Mesodermal cell (in vitro differentiated cells): Measurements from ENCODE around the gene ACOXL.

Experiments used
- H3K27ac ChIP-seq: 2 replicates; pipeline ENCODE4 v1.7.0; 2013; ENCODE audit warnings: mild to moderate bottlenecking, low read depth, low read length, moderate library complexity; ENCODE audit not compliant: severe bottlenecking
- H3K36me3 ChIP-seq: 2 replicates; pipeline ENCODE4 v1.7.1; 2013; ENCODE audit warnings: mild to moderate bottlenecking, low read length, moderate library complexity; ENCODE audit not compliant: control insufficient read depth, insufficient read depth
- H3K4me1 ChIP-seq: one replicate; pipeline ENCODE4 v1.7.1; 2013; ENCODE audit warnings: mild to moderate bottlenecking, low read length; ENCODE audit not compliant: insufficient read depth, control insufficient read depth, poor library complexity, severe bottlenecking
- H3K4me3 ChIP-seq: 2 replicates; pipeline ENCODE4 v1.7.0; 2013; ENCODE audit warnings: low read length, control low read depth, mild to moderate bottlenecking; ENCODE audit not compliant: insufficient read depth, poor library complexity, severe bottlenecking; ENCODE audit errors: extremely low read depth
- H3K9me3 ChIP-seq: 2 replicates; pipeline ENCODE4 v1.7.1; 2013; ENCODE audit warnings: mild to moderate bottlenecking, low read length, moderate library complexity; ENCODE audit not compliant: control insufficient read depth
- WGBS, 2 experiments: methylation state at CpG; one replicate each; pipeline ENCODE4 v1.1.5; 2013; ENCODE audit warnings: missing lambda C conversion rate in 2 of 2; ENCODE audit not compliant: insufficient coverage in 2 of 2; 5-methylcytosine and 5-hydroxymethylcytosine counted together

The ACOXL gene

DNA sequence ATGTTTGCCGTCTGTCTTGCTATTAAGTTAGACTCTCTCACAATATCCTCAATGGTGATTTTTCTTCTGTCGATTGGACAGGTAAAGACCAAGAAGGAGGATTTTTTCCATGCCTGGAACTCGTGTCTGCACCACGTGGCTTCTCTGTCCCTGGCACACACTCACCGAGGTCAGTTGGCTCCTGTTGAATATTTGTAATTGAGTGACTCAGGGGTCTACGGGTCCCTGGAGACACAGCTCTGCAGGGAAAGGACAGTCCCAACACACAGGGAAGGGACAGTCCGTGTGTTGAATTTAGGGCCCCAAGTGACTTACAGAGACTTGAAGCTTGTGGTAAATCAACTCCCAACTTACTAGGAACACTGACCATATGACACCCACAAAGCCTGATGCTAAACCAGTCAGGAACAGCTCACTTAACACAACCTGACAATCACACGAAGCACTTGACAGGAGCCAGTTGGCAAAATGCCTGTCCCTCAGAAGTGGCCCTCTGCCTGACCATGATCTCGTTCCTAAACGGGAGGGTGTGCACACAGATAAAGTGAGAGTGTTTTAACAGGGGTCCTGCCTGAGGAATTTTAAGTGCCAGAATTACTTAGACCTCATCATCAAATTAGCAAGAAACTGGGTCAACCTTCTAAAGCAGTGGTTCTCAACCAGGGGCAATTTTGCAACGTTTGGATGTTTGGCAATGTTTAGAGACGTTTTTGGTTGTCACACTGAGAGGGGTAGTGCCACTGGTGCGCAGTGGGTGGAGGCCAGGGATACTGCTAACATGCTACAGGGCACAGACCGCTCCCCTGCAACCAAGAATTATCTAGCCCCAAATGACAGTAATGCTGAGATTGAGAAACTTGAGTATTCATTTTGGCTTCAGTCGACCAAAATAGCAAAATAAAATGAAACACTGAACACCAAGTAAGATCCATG, 299.4 kb downstream of the ACOXL start:
- H3K9me3 ChIP-seq: no peaks in the 10 kb centered on the region
- H3K36me3 ChIP-seq: no peaks in the 10 kb centered on the region
- WGBS, 2 experiments: 81 to 88% methylated on average over 7 to 9 of the region's 15 CpGs
- H3K27ac ChIP-seq: no peak overlapping the region
- H3K4me1 ChIP-seq: peaks cover 8% of the 10 kb centered on the region
- no peak overlapping the region for H3K4me3 ChIP-seq

GRCh38 chr2:111032721-111033429, 300.5 kb downstream of the ACOXL start:
- no peaks in the 10 kb centered on the region for H3K36me3 ChIP-seq
- peaks cover 8% of the 10 kb centered on the region for H3K4me1 ChIP-seq
- H3K4me3 ChIP-seq: no peak overlapping the region
- H3K9me3 ChIP-seq: no peaks in the 10 kb centered on the region
- H3K27ac ChIP-seq: no peak overlapping the region
- WGBS, 2 experiments: 88 to 90% methylated on average over 5 to 6 of the region's 8 CpGs

- Histone ChIP-seq H3K9me3 (no peaks in the 10 kb centered on the region), H3K4me3 (no peak overlapping the region), H3K36me3 (no peaks in the 10 kb centered on the region), H3K4me1 (peaks cover 8% of the 10 kb centered on the region), H3K27ac (no peak overlapping the region)
- WGBS, 2 experiments: no CpG with 5 or more reads among the region's 4 CpGs
These were observed 301.8 kb downstream of the ACOXL start for GRCh38 chr2:111034146-111034545.

- Histone ChIP-seq H3K36me3 (no peaks in the 10 kb centered on the region), H3K4me1 (peaks cover 8% of the 10 kb centered on the region), H3K4me3 (no peak overlapping the region), H3K9me3 (no peaks in the 10 kb centered on the region), H3K27ac (no peak overlapping the region)
- WGBS, 2 experiments: 60 to 100% methylated on average over 1 of the region's 6 CpGs
These were observed 302.2 kb downstream of the ACOXL start for GRCh38 chr2:111034606-111035005.

GRCh38 chr2:111035830-111036441, 303.6 kb downstream of the ACOXL start:
- Histone ChIP-seq H3K9me3 (no peaks in the 10 kb centered on the region), H3K4me1 (peaks cover 8% of the 10 kb centered on the region), H3K27ac (no peak overlapping the region), H3K4me3 (no peak overlapping the region), H3K36me3 (no peaks in the 10 kb centered on the region)
- WGBS, 2 experiments: 85 to 100% methylated on average over 2 to 3 of the region's 5 CpGs

- WGBS, 2 experiments: 96 to 100% methylated on average over 2 to 3 of the region's 3 CpGs
- Histone ChIP-seq H3K4me3 (no peak overlapping the region), H3K36me3 (no peaks in the 10 kb centered on the region), H3K4me1 (peaks cover 8% of the 10 kb centered on the region), H3K9me3 (no peaks in the 10 kb centered on the region), H3K27ac (no peak overlapping the region)
These were observed 304.8 kb downstream of the ACOXL start for GRCh38 chr2:111037128-111037527.

DNA sequence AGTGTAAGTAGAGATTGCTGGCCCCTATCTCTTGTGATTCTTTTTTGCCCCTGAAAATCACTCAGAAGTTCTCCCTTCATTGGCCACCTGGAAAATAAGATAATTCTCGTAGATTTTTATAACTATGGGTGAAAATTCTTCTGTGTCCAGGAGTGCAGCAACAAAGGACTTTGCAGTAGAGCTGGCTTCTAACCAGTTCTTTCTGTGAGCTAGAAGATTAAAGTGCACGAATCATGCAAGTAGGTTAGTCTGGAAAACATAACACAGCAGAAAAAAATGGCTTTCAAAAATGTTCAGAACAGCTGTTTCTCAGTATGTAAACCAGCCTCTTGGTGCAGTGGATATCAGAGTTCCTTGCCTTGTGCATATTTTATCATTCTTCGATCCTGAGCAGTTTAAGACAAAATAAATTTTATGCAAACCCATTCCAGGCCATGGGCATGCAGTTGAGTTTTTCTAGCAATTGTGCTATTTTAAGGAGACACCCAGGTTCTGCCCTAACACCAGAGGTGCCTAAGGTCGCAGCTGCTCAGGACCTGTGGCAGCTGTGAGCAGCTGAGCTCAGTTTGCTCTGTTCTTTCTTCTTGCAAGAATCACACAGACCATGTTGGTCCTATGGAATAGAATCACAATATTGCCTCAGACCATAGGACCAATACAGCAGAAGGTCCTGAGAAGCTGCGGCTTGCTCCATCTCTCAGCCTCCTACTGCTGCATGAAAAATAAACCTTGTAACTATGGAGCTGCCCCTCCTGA, 307.4 kb downstream of the ACOXL start:
- Histone ChIP-seq H3K27ac (no peak overlapping the region), H3K4me3 (no peak overlapping the region), H3K36me3 (no peaks in the 10 kb centered on the region), H3K4me1 (peaks cover 5% of the 10 kb centered on the region), H3K9me3 (no peaks in the 10 kb centered on the region)
- 83 to 88% methylated on average over 3 to 4 of the region's 5 CpGs for WGBS, 2 experiments

- 87 to 90% methylated on average over 10 of the region's 12 CpGs for WGBS, 2 experiments
- H3K4me1 ChIP-seq: peaks cover 5% of the 10 kb centered on the region
- H3K36me3 ChIP-seq: no peaks in the 10 kb centered on the region
- H3K9me3 ChIP-seq: no peaks in the 10 kb centered on the region
- H3K4me3 ChIP-seq: no peak overlapping the region
- H3K27ac ChIP-seq: no peak overlapping the region
These were observed 309.2 kb downstream of the ACOXL start for GRCh38 chr2:111041398-111042202.

DNA sequence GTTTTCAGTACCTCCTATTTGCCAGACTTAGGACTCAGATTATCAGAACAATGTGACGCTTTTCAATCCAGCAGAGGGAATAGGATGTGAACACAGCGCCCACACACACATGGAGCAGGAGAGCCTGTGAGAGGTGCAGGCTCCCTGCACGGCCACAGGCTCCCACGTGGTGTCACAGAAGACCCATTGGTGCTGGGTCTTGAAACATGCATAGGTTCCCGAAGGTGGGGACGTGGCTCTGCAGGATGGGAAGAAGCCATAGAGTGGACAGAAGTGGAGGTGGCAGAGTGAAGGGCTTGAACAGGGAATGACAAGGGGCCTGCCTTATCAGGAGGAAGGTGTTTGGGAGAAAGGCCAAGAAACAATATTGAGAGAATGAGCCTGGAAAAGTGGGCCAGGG, 309.9 kb downstream of the ACOXL start:
- no peak overlapping the region for H3K4me3 ChIP-seq
- WGBS, 2 experiments: 85 to 90% methylated on average over 5 to 6 of the region's 6 CpGs
- no peak overlapping the region for H3K27ac ChIP-seq
- no peaks in the 10 kb centered on the region for H3K36me3 ChIP-seq
- no peaks in the 10 kb centered on the region for H3K9me3 ChIP-seq
- H3K4me1 ChIP-seq: peaks cover 5% of the 10 kb centered on the region
